ENCODE measurements around the gene EVPL.

Gene EVPL

GRCh38 chr17:76017481-76018339 lies 9.4 kb downstream of the EVPL start:
- DNase-seq, result no peak

- DNase-seq, result no peak
Observed at GRCh38 chr17:76014925-76015261, 12.2 kb downstream of the EVPL start.

GRCh38 chr17:76014100-76014924 lies 12.8 kb downstream of the EVPL start:
- DNase-seq, result peak; percentile 73 to 79

- DNase-seq, result no peak
Observed at GRCh38 chr17:76013377-76013932, 13.7 kb downstream of the EVPL start.

- no peak for DNase-seq
Observed at GRCh38 chr17:76011951-76012350, 15.2 kb downstream of the EVPL start.

GRCh38 chr17:76009969-76010661 lies 17.0 kb downstream of the EVPL start:
- no peak for DNase-seq

- no peak for DNase-seq
Observed at GRCh38 chr17:76009447-76009846, 17.7 kb downstream of the EVPL start.

GRCh38 chr17:76008630-76009425 lies 18.3 kb downstream of the EVPL start:
- no peak for DNase-seq

- DNase-seq, result no peak
Observed at GRCh38 chr17:76008208-76008607, 18.9 kb downstream of the EVPL start.

GRCh38 chr17:76007850-76008165 lies 19.3 kb downstream of the EVPL start:
- DNase-seq, result no peak

- DNase-seq, result no peak
Observed at GRCh38 chr17:76007131-76007849, 19.8 kb downstream of the EVPL start.

GRCh38 chr17:76005263-76006149 lies 21.6 kb downstream of the EVPL start:
- peak; percentile 51 to 86 for DNase-seq

- no peak for DNase-seq
Observed at GRCh38 chr17:76004750-76005262, 22.3 kb downstream of the EVPL start.

- no peak for DNase-seq
Observed at GRCh38 chr17:76003915-76004314, 23.2 kb downstream of the EVPL start.

GRCh38 chr17:76002100-76002499 lies 25.0 kb downstream of the EVPL start:
- no peak for DNase-seq

- no peak for DNase-seq
Observed at GRCh38 chr17:76000755-76001521, 26.2 kb downstream of the EVPL start, which contains the start of gene CDK3. Gene CDK3 (plus strand): TSS chr17:76000855. CDS start chr17:76001426, 571 bp downstream.

- peak; percentile 54 to 71 for DNase-seq
Observed at GRCh38 chr17:76000016-76000754, 26.9 kb downstream of the EVPL start.

- no peak for DNase-seq
Observed at GRCh38 chr17:75998327-75998795, 28.7 kb downstream of the EVPL start.
